Measurements from ENCODE around the gene ZSWIM8. TPM values are rescaled to one million over a fixed set of nuclear protein-coding genes. Genes with fewer than 3 reads are reported as not detected.

ZSWIM8 gene
- total and polyA plus RNA-seq, 2 experiments from 2014 or later, result 63.7 to 115 TPM

DNA sequence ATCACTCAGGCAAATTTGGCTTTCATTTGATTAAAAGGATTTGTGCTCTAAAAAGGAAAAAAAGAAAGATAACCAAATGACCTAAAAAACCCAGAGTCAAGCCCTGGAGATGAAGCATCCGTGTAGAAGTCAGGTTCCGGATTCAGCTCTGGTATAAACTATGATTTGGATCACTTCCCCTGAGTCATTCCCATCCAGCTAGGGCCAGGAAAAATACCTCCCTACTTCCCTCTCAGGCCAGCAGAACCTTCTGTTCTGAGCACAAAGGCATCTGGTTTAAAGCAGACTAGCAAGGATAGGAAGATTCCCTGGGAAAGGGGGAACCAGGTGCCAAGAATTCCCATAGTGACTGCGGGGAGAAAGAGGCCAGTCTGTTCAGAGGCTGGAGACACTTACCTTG is 51.7 kb downstream of the ZSWIM8 start:
- no peak overlapping the region for H3K4me3 ChIP-seq
- H3K9me3 ChIP-seq (ENCODE audit: low read depth), result no peaks in the 10 kb centered on the region
- H3K27me3 ChIP-seq, result no peaks in the 10 kb centered on the region
- H3K36me3 ChIP-seq, result peaks cover 12% of the 10 kb centered on the region
- H3K27ac ChIP-seq, result no peak overlapping the region
- TF ChIP-seq, protein P1, sequence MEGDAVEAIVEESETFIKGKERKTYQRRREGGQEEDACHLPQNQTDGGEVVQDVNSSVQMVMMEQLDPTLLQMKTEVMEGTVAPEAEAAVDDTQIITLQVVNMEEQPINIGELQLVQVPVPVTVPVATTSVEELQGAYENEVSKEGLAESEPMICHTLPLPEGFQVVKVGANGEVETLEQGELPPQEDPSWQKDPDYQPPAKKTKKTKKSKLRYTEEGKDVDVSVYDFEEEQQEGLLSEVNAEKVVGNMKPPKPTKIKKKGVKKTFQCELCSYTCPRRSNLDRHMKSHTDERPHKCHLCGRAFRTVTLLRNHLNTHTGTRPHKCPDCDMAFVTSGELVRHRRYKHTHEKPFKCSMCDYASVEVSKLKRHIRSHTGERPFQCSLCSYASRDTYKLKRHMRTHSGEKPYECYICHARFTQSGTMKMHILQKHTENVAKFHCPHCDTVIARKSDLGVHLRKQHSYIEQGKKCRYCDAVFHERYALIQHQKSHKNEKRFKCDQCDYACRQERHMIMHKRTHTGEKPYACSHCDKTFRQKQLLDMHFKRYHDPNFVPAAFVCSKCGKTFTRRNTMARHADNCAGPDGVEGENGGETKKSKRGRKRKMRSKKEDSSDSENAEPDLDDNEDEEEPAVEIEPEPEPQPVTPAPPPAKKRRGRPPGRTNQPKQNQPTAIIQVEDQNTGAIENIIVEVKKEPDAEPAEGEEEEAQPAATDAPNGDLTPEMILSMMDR (IDR thresholded peaks at IDR 0.05; ENCODE audit: low read depth, low read length), result no peak
- peak in 1 of 2 donors; percentile 66 for DNase-seq (ENCODE audit: low read depth in 1 of 2, low spot score in 1 of 2)
- H3K4me1 ChIP-seq (ENCODE audit: low read depth), result no peaks in the 10 kb centered on the region

DNA sequence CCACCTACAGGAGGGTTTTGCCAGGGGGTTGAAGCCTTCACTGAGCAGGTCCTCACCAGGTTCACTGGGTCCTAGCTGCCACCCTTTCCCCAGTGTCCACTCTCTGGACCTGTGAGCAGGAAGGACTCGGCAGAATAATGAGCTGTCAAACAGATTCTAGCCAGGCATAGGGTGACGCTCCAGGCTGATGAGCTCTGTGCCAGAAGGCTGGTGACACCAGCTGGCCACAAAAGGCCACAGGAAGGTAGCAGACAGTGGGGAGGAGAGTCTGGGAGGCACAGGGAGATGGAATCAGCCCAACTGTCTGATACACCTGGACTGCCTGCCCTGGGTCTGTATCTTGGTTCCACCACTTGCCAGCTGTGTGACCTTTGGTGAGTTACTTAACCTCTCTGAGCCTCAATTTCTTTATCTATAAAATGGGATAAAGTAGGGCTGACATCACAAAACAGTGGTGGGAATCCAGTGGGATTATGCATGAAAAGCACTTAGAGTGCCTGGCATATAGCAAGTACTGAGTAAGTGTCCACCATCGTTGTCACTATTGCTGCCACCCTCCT is 52.7 kb downstream of the ZSWIM8 start:
- TF ChIP-seq, protein P1 (IDR thresholded peaks at IDR 0.05; ENCODE audit: low read depth, low read length), result no peak
- no peak overlapping the region for H3K27ac ChIP-seq
- H3K27me3 ChIP-seq, result no peaks in the 10 kb centered on the region
- DNase-seq (ENCODE audit: low read depth in 1 of 2, low spot score in 1 of 2), result no peak
- no peaks in the 10 kb centered on the region for H3K4me1 ChIP-seq (ENCODE audit: low read depth)
- no peak overlapping the region for H3K4me3 ChIP-seq
- H3K9me3 ChIP-seq (ENCODE audit: low read depth), result no peaks in the 10 kb centered on the region
- peaks cover 12% of the 10 kb centered on the region for H3K36me3 ChIP-seq

DNA sequence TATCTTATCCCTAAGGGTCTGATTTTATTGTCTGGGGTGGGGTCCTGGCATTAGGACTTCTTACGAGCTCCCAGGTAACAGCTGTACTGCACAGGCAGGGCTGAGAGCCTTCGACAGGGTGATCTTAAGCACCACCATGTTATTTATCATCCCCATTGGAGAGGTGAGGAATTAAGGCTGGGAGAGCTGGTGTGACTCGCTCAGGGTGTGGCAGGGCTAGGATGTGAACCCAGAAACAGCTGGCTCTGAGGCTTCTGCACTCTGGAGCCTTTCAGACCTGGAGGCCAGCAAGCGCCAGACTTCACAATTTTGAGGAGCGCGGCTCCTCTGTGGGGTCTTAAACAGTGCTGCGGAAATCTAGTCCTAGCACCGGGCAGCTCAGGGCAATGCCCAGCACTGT is 53.4 kb downstream of the ZSWIM8 start:
- no peaks in the 10 kb centered on the region for H3K27me3 ChIP-seq
- no peak overlapping the region for H3K4me3 ChIP-seq
- DNase-seq (ENCODE audit: low read depth in 1 of 2, low spot score in 1 of 2), result no peak
- TF ChIP-seq, protein P1 (IDR thresholded peaks at IDR 0.05; ENCODE audit: low read depth, low read length), result no peak
- H3K36me3 ChIP-seq, result peaks cover 12% of the 10 kb centered on the region
- no peaks in the 10 kb centered on the region for H3K9me3 ChIP-seq (ENCODE audit: low read depth)
- no peaks in the 10 kb centered on the region for H3K4me1 ChIP-seq (ENCODE audit: low read depth)
- H3K27ac ChIP-seq, result no peak overlapping the region

DNA sequence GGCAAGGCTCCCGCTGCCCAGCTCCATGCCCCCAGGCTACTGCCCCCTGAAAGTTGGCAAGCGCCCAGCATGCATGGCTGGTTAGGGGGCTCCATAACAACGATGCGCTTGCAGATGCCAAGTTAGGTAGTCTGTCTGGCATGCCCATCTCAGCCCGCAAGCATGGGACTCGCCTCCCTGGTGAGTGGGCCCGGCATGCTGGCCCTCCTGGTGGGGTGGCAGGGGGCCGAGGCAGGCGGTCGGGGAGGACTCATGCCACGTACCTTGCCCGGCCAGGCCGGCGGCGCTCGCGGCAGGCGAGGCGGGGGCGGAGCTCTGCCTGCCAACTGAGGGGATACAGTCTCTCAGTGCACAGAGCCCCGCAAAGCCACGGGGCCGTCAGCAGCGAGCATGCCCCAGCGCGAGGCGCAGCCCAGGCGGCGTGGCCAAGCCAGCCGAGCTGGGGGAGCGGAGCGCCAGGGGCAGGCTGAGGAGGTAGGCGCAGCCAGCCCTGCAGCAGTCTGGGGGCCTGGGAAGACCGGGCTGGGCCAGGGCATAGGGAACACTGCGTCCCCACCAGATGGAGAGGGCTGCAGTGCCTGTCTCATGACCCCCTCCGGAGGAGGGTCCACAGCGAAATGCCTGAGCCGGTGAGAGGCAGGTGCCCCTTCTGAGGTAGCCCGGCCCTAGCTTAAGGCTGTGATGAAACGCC is 54.0 kb downstream of the ZSWIM8 start:
- Histone ChIP-seq H3K4me3 (no peak overlapping the region), H3K9me3 (ENCODE audit: low read depth) (no peaks in the 10 kb centered on the region), H3K27me3 (no peaks in the 10 kb centered on the region), H3K4me1 (ENCODE audit: low read depth) (no peaks in the 10 kb centered on the region), H3K36me3 (peaks cover 12% of the 10 kb centered on the region), H3K27ac (no peak overlapping the region)
- no peak for DNase-seq (ENCODE audit: low read depth in 1 of 2, low spot score in 1 of 2)
- TF ChIP-seq, protein P1 (IDR thresholded peaks at IDR 0.05; ENCODE audit: low read depth, low read length), result no peak

DNA sequence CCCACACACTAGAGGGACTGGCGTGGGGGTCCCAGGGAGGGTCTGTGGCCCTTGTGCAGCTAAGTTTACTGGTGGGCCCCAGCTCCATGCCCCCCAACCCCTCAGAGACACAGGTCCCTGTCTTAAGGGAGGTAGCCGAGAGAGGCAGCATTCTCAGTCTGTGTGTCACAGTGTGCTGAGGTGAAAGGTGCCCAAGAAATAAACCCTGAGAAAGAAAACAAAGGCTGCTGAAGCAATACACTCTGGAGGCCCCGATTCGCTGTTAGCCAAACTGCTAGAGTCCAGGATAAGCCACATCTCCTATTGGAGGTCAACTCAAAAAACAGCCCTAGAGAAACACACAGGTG is 54.6 kb downstream of the ZSWIM8 start:
- H3K36me3 ChIP-seq, result peaks cover 12% of the 10 kb centered on the region
- H3K27ac ChIP-seq, result no peak overlapping the region
- H3K4me3 ChIP-seq, result no peak overlapping the region
- H3K9me3 ChIP-seq (ENCODE audit: low read depth), result no peaks in the 10 kb centered on the region
- H3K27me3 ChIP-seq, result no peaks in the 10 kb centered on the region
- no peaks in the 10 kb centered on the region for H3K4me1 ChIP-seq (ENCODE audit: low read depth)
- TF ChIP-seq, protein P1 (IDR thresholded peaks at IDR 0.05; ENCODE audit: low read depth, low read length), result no peak
- DNase-seq (ENCODE audit: low read depth in 1 of 2, low spot score in 1 of 2), result no peak
